Activated T-cell treated with anti-CD3 and anti-CD28 coated beads for 4 hours (primary cell): ENCODE data around the gene DEK.
"Not testable (repeated sequence)": the region's sequence is repeated elsewhere in the genome, so short reads cannot be mapped to it uniquely, and the experiment has no call there.

ENCODE experiments used
- DNase-seq: peaks from one replicate; pipeline ENCODE4 v3.0.0-alpha.2; 2020

DEK gene

DNA sequence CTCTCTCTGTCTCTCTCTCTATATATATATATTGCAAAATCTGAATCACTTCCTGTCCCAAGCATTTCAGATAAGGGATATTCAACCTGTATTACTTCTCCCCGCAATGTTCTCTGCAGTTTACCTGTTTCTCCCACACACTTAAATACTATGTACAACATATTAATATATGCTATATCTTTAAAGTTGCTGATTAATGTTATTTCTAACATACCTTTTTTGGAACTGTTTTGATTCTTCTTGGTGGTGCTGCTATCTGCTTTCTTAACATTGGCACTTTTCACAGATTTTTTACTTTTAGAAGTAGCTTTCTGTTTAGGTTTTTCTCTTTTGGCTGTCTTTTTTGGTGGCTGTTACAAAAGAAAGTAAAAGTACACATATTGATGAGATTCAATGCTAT is 27.2 kb downstream of the DEK start:
- DNase-seq = no peak

DNA sequence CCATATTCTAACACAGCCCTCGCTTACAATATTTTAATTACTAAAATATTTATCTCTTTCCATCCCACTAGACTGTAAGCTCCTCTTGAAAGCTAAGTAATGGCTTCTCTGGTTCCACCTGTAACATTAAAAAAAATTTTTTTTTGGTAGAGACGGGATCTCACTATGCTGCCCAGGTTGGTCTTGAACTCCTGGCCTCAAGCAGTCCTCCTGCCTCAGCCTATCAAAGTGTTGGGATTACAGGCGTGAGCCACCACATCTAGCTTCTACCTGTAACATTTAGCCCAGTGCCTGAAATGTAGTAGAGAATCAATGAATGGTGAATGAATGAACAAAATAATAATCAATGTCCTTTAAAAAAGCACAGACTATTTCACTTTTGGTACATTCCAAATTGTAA is 28.8 kb downstream of the DEK start:
- no peak for DNase-seq

DNA sequence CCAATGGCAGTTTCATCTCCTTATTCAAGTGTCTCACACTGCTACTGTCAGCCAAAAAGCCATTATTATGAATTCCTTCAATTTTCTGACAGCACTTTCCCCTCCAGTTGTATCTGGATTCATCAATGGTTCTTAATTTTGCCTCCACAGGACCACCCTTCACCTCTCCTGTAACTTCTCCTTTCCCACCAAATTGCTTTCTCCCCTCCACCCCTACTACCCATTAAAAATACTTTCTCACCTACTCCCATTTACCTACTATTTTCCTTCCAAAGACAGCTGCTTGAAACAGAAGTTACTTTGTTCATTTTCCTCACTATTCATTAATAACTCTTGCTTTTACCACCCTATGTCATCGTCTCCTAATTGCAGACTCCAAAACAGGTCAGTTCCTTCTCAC is 29.8 kb downstream of the DEK start:
- DNase-seq = no peak

DNA sequence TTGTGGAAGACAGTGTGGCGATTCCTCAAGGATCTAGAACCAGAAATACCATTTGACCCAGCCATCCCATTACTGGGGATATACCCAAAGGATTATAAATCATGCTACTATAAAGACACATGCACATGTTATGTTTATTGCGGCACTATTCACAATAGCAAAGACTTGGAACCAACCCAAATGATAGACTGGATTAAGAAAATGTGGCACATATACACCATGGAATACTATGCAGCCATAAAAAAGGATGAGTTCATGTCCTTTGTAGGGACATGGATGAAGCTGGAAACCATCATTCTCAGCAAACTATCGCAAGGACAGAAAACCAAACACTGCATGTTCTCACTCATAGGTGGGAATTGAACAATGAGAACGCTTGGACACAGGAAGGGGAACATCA is 30.6 kb downstream of the DEK start:
- DNase-seq = not testable (repeated sequence)

DNA sequence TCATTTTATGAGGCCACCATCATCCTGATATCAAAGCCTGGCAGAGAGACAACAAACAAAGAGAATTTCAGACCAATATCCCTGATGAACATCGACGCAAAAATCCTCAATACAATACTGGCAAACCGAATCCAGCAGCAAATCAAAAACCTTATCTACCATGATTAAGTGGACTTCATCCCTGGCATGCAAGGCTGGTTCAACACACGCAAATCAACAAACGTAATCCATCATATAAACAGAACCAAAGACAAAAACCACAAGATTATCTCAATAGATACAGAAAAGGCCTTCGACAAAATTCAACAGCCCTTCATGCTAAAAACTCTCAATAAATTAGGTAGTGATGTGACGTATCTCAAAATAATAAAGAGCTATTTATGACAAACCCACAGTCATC is 32.5 kb downstream of the DEK start:
- DNase-seq = not testable (repeated sequence)

DNA sequence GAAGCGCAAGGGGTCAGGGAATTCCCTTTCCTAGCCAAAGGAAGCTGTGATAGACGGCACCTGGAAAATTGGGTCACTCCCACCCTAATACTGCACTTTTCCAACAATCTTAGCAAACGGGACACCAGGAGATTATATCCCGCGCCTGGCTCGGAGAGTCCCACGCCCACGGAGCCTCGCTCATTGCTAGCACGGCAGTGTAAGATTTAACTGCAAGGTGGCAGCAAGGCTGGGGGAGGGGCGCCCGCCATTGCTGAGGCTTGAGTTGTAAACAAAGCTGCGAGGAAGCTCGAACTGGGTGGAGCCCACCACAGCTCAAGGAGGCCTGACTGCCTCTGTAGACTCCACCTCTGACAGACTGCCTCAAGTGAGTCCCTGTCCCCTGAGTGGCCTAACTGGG is 35.7 kb downstream of the DEK start:
- DNase-seq = not testable (repeated sequence)

DNA sequence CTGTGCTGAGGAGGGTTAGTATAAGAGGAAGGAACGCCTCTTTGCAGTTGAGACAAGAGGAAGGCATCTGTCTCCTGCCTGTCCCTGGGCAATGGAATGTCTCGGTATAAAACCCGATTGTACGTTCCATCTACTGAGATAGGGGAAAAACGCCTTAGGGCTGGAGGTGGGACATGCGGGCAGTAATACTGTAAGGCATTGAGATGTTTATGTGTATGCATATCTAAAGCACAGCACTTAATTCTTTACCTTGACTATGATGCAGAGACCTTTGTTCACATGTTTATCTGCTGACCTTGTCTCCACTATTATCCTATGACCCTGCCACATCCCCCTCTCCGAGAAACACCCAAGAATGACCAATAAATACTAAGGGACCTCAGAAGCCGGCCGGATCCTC is 37.2 kb downstream of the DEK start:
- DNase-seq = not testable (repeated sequence)

DNA sequence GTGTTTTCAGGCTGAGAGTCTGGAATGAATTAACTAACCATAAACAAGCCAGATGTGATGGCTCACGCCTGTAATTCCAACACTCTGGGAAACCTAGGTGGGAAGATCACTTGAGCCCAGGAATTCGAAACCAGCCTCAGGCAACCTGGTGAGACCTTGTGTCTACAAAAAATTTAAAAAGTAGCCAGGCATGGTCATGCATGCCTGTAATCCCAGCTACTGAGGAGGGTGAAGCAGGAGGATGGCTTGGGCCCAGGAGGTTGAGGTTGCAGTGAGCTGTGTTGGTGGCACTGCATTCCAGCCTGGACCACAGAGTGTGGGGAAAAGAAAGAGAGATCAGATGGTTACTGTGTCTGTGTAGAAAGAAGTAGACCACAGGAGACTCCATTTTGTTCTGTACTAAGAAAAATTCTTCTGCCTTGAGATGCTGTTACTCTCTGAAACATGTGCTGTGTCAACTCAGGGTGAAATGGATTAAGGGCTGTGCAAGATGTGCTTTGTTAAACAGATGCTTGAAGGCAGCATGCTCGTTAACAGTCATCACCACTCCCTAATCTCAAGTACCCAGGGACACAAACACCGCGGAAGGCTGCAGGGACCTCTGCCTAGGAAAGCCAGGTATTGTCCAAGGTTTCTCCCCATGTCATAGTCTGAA is 37.8 kb downstream of the DEK start:
- DNase-seq = not testable (repeated sequence)

DNA sequence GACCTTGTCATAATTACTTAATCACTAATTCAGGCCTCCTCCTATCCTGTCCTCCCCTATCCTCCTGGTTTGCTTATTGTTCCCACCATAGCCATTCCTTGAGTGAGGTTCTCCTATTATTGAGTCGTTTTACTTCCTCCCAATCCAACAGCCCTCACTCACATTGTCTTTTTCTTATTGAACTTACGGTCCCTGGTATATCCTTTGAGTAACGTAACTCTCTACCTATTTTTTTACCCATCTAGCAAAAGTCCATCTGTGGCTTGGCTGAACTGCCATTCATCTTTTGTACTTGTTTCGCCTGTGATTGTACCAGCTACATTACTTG is 43.1 kb downstream of the DEK start:
- no peak for DNase-seq

DNA sequence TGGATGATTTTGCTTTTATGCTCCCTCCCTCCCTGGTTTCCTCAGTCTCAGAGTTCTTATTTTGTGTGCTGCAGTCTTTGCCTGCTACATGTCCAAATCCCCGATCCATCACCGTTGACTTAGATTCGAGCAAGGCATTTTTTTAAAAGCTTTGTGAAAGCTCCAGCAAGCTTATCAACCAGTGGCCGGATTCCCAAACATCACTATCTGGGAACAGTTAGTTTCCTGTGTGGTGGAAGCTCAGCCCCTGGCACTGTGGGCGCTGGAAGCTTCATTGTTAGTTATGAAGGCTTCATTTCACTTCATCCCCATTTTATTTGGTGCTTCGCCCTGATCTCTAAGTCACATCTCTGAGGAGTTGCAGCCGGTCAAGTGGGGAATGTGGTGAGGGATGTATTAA is 44.7 kb downstream of the DEK start:
- no peak for DNase-seq

DNA sequence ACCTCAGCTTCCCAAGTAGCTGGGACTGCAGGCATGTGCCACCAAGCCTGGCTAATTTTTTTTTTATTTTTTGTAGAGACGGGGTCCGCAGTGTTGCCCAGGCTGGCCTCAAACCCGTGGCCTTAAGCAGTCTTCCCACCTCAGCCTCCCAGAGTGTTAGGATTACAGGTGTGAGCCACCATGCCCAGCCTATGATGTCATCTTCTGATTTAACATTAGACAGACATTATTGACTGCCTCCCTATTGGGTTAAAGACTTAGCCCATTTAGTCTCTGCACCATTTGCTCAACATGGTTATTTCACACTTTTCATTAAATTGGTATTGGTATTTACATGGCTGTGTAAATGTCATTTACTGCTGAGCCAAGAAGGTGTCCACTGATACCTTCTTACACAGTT is 46.1 kb downstream of the DEK start:
- DNase-seq = no peak

DNA sequence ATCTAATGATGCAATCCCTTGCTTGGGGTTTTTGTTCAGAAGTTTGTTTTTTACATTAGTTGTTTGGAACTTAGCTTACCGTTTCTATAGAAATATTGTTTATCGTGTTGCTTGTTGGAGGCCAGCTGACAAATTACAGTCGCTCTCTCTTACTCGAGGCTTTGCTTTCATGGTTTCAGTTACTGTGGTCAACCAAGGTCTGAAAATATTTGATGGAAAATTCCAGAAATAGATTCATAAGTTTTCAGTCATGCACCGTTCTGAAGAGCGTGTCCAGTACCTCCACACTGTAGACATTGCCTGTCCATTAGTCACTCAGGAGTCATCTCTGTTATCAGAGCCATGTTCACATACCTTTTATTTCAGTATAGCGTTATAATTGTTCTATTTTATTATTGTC is 47.9 kb downstream of the DEK start:
- no peak for DNase-seq

DNA sequence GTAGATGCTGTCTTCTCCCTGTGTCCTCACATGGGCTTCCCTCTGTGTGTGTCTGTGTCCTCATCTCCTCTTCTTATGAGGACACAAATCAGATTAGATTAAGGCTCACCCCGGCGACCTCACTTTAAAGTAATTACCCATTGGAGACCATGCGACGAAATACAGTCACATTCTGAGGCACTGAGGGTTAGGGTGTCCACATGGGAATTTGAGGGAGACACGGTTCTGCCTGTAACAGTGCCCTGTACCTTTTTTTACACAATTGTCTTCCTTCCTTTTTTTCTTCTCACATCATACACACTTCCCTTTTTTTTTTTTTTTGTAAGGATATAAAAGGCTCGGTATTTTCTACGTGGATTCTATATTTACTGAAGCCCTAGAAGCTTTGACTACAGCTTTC is 48.9 kb downstream of the DEK start:
- no peak for DNase-seq

DNA sequence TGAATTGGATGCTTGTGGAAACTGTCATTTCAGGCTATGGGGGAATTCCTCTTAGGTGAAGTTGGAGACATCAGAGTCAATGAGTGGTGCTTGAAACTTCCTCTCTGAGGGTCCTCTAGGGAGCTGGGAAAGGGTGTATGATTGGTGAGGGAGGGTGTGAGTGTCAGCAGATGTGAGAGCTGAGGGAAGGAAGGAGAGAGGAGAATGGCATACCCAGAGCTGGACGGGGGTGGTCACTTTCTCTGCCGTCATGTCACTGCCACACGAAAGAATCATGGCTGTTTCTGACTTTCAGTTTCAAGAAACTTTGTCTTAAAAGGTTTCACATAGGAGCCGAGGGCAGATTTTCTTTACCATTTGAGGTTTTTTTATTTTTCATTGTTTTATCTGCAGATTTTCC is 50.3 kb downstream of the DEK start:
- DNase-seq = no peak

DNA sequence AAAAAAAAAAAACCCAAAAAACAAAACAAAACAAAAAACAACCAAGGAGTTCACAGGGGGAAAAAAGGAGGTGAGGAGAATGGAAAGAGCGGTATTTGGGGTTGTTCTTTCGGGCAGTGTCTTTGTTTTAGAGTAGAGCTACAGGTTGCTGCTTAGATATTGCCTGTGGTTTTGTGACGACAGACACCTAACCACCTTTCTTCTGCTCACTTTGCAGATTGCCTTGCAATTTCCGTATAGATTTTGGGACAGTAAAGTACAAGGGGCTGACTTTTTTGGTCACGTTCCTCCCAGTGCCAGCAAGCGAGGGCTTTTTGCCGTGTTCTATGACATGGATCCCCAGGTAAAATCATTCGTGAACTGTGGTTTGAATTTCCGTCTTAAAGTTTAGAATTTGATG is 50.9 kb downstream of the DEK start:
- DNase-seq = no peak

DNA sequence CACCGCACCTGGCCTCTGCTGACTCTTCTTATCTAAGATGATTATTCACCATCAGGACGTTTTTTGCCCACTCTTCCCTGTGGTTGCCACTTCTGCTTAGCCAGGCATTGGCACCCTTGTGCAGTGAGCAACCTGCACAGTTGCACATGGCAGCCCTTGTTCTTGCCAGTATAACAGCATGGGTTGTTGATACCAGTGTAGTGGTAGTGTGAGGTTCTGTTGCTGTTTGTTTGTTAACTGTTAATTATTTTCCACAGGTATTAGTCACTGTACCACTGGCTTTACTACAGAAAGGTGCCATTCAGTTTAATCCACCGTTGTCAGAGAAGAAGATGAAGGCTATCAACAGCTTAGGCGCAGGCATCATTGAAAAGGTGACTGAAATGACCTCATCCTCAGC is 52.1 kb downstream of the DEK start:
- no peak for DNase-seq

DNA sequence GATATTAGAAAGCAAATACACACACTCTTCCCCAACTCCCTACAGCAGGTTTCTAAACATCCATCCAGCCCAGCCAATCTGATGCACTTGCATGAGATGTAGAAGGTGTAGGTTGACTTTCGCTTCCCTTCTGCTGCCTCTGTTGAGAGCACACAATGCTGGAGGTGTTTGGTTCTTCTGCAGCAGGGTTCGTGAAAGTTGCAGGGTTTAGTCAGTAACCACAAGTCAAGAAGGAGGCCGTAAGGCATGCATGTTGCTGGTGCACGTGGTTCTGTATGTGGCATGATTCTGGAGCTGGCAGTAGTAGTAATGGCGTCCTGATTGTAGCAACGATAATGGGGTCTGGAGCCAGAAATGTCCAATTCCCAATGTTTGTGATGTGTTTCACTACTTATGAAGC is 53.0 kb downstream of the DEK start:
- DNase-seq = no peak

DNA sequence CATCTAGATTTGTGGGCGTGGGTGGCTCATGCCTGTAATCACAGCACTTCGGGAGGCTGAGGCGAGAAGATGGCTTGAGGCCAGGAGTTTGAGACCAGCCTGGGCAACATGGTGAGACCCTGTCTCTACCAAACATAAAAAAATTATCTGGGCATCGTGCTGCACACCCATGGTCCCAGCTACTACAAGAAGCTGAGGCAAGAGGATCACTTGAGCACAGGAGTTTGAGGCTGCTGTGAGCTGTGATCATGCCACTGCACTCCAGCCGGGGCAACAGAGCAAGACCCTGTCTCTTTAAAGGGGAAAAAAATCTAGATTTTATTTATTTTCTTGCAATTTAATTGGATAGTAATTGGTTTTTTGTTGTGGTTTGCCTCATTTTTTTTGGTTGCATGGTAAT is 53.6 kb downstream of the DEK start:
- no peak for DNase-seq

DNA sequence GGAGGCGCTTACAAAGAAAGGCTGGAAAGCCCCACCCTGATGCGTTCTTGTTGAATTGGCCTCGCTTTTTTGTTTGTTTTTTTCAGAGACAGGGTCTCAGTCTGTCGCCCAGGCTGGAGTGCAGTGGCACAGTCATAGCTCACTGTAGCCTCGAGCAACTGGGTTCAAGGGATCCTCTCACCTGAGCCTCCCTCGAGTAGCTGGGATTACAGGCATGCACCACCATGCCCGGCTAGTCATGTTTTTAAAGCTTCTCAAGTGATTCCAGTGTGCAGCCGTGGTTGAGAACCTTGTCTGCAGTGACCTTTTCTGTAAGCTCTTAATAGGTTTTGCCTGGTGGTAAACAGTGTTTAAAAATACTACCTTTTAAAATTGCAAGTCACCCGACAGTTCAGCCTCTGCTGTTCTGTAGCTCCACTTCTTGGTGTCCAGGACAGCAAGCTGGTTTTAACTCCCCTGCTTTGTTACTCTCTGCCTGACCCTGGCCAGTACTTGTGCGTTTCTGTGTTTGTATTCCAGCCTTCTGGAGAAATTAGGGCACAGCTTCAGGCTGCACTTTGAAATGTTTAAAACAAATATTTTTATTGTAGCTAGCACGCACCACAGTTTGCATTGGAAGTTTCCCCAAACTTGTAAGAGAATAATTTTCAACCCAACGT is 54.7 kb downstream of the DEK start:
- DNase-seq = no peak

DNA sequence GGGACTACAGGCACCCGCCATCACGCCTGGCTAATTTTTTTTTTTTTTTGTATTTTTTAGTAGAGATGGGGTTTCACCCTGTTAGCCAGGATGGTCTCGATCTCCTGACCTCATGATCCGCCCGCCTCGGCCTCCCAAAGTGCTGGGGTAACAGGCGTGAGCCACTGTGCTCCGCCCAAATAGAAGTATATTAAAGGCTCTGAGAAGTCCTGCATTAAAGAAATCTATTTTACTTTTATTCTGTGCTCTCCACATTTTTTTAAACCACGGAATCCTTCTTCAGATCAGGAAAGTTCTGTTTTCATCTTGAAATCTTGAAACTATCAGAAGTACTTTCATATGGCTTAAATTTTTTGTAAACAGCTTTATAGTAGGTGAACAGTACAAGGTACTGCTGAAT is 55.6 kb downstream of the DEK start:
- not testable (repeated sequence) for DNase-seq

DNA sequence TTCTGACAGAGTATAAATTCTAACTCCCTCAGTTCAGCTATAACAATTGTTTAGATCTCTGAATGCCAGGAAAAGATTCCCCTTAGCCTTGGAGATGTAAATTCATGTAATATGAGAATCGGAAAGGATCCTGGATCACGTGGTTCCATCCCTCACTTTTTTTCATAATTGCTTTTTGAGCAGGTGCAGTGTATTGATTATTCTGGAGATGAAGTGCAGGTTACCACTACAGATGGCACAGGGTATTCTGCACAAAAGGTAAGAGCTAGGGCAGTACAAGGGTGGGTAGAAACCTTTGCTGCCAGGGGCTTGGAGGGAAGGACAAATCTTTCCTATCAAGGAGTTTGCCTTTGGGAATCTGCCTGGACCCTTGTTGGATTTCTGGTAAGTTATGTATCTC is 56.4 kb downstream of the DEK start:
- DNase-seq = no peak

DNA sequence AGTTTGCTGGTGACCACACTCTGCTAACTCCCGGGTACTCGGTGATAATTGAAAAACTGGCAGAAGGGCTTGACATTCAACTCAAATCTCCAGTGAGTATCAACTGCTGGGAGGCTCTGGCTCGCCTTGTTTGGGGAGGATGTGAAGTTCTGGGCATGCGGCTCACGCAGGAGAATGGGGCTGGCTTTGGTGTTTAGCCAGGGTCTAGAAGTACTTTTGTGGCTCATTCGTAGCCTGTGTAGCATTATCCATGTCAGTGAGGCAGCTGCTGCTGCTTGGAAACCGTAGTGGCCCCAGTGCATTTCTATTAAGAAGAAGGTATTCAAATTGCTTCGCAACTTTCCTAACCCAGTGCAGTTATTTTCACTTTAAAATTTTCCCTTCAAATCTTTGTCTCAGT is 56.9 kb downstream of the DEK start:
- DNase-seq = no peak

DNA sequence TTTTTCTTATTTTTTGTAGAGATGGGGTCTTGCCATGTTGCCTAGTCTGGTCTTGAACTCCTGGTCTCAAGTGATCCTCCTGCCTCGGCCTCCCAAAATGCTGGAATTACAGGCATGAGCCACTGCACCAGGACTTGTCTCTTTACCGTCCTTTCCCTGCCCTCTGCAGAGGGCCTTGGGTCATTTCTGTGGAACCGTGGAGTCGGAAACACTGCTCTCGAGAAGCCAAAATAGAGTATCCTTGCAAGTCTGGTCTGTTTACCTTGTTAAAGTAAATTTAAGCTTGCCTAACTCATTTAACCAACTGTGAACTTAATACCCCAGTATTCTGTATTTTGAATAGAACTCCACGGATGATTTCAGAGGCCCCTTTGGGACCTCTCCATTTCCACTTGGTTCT is 57.7 kb downstream of the DEK start:
- DNase-seq = no peak

DNA sequence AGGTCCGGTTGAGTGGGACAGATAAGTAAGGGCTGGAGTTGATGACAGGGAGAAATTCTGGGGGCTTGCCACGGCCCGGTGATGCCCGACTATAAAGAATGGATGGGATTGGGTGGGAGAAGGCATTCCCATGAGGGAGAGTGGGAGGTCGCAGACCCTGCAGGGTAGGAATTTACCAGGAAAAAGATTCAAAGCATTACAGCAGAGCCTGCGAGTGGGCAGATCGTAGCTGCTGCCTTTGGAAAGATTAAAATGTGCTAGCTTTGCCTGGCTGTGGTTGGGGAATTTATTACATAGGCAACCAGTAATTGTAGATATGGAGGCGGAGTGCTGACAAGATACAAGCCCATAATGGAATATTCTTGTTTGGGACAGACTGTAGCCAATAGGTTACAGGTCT is 59.6 kb downstream of the DEK start:
- DNase-seq = no peak

DNA sequence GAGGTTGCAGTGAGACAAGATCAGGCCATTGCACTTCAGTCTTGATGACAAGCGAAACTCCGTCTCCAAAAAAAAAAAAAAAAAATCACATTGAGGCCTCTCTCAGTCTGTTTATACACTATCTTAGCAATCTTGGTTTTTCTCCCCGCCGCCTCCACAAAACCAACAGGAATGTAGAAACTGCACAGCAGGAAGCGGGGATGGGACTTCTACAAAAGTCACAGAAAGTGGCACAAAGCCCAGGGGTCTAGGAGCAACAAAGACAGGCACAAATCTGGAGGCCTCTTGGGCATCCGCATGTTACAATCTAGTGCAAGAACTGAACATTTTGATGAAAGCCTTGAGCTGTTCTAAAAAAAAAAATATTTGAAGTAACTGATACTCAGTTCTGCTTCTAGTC is 60.5 kb downstream of the DEK start:
- no peak for DNase-seq
